H54 (cell line): Measurements from ENCODE around the gene ADARB1.

Experiments used
- DNase-seq: peaks from one replicate; pipeline ENCODE4 v3.0.0; 2011; ENCODE audit warnings: low spot score, mixed read lengths; ENCODE audit not compliant: insufficient read length
- FAIRE-seq: peaks from 3 replicates; lab custom pipeline; 2011; peaks lifted over from hg19 to GRCh38; lab: Jason Lieb, UNC
- POLR2A ChIP-seq: IDR thresholded peaks from 2 replicates; pipeline ENCODE4 v1.6.1; 2011; ENCODE audit warnings: low read depth, mild to moderate bottlenecking, low read length

The ADARB1 gene

DNA sequence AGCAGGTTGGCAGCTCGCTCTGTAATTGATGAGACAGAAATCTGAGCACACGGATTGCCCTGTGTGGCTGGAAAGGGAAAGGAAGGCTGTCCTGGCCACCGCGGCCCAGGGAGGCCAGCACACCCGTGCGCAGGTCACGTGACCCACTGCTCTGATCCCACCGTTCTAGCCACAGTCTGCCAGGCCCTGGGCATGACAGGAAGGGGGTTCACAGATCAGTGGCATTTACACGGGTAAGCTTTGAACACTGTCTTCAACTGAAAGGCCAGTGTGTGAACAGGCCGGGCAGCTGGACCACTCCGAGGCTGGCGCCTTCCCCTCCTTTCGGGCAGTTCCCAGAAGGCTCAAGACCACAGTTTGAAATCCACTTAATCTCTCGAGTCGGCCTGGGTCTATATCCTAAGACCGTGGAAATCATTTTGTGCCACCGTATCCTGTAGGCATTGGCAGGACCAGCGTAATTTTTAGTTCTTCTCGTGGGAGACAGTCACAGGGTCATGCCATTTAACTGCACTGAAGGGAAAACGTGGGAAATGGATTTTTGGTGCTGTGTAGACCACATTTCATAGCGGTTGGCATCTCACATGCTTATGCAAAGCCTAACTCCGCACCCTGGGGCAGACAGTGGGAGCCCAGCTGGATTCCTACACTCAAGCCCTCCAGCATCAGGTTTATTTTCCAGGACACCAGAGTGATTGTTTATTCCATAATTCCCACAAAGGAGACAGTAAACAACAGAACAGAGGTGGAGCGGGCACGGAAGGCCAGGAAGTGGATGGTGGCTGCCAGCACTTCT is 3.1 kb upstream of the ADARB1 start:
- TF ChIP-seq POLR2A: no peak
- no peak for FAIRE-seq
- no peak for DNase-seq

DNA sequence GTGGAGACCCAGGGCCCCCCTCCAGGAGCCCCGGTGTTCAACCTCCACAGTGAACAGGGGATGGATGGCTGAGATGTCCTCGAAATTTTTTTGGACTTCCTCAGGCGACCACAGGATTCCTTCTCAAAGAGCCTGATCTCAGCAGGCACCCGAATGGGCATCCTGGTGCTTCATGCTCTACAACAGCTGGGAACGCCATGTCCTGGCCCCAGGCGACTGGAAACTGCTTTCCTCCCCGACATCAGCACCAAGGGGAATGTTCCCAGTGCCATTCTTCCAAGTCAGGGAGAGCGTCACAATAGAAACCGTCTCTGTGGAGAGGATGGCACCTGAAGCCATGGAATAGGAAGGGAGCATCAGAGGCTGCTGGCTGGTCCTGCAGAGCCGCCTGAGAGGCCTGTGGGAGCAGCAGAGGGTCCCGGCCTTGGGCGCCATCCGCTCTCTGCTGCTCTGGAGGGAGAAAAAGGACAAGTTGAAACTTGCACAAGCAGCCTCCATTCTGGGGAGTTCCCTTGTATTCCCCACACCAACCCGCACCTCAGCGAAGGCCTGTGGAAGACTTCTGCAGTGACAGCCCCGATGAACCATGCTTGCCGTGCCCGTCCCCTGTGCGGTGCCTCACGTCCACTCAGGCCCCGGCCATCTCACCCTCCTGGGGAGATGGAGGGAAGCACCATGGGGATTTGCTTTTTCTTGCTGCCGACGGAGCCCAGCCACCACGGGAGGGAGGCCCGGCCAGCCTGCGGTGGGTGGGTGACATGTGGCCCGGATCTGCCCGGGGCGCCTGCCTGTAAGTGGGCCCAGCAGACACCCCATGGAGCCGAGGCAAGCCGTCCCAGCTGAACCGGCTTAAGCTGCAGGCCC is 2.3 kb upstream of the ADARB1 start:
- no peak for TF ChIP-seq POLR2A
- DNase-seq (no peak), FAIRE-seq (no peak)

DNA sequence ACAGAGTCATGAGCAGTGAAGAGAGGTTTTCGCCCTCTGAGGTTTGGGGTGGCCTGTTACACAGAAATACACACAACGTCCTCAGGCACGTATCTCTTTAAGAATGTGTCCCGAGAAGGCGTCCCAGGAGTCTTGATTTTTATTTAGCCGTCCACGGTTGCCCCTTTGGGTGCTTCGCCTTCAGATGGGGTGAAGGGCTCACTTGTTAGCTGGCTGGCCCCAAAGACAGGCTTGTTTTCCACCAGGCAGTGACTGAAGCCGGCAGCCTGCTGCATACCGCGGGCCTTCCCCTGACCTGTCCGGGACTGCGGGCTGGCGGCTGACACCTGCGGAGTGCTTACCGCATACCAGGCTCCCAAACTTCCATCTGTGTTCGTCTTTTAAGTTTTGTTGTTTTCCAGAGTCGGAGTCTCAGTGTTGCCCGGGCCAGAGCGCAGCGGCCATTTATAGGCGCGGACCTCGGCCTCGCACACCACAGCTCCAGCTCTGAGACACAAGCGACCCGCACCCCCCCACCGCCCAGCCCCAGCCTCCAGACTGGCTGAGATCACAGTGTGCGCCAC is 1.6 kb upstream of the ADARB1 start:
- FAIRE-seq (no peak), DNase-seq (no peak)
- TF ChIP-seq POLR2A: no peak

DNA sequence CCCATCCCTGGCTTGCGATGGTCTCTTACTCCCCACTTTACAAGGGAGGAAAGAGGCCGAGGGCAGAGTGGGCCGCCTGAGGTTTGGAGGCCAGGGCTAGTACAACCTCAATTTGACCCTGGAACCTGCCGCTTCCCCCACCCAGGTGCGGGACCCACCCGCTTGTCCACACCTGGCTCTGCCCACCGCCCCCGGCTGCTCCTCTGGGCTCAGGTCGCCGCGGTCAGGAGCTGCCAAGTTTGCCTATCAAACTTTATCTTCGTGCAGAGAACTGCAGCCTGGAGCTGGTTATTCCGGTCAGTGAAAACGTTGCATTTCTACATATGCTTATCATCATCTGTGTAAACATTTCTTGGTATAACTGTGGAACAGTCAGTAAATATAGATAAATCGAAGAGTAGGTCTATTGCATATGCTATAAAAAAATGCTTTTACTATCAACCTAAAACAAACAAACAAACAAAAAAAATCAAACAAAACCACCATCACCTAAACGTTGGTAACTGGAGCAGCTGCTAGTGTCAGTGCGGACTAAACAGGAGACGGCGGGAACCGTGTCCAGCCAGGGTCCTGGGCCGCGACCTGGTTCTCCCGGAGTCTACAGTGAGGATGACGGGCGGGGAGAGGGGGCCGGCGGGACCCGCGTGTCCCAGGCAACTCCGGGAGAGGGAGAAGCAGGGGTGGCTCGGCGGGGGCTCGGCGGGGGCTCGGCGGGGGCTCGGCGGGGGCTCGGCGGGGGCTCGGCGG is 906 bp upstream of the ADARB1 start:
- no peak for FAIRE-seq
- peak; percentile 55 for DNase-seq
- TF ChIP-seq POLR2A: no peak; the same call in 1 of the 2 replicates

DNA sequence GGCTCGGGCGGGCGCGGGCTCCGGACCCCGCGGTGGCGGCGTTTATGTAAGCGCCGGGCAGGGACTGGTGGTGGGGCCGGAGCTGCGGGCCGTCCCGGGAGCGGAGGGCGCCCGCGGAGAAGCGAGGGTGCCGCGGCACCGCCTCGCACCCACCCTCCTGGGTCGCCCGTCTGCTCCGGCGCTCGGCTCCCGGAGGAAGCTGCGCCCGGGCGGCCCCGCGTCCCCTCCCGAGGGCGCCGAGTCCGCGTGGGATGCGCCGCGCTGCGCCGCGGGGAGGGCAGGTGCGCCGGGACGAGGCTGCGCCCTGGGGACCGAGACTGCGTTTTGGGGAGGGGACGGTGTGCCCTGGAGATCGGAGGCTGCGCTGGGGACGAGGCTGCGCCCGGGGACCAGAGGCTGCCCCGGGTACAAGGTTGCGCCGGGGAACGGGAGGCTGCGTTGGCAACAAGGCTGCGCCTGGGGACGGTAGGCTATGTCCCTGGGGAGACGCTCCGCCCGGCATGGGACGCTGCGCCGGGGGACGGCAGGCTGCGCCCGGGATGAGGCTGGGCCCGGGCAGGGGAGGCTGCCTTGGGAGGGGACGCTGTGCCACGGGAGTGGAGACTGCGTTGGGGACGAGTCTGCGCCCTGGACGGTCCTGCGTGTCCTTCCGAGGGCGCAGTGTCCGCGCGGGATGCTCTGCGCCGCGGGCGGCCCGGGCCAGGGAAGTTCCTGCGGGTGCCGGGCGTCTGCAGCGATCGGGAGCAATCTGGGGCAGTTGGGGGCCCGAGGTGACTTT is 627 bp downstream of the ADARB1 start:
- FAIRE-seq (no peak), DNase-seq (peak; percentile 58)
- no peak; the same call in 1 of the 2 replicates for TF ChIP-seq POLR2A

DNA sequence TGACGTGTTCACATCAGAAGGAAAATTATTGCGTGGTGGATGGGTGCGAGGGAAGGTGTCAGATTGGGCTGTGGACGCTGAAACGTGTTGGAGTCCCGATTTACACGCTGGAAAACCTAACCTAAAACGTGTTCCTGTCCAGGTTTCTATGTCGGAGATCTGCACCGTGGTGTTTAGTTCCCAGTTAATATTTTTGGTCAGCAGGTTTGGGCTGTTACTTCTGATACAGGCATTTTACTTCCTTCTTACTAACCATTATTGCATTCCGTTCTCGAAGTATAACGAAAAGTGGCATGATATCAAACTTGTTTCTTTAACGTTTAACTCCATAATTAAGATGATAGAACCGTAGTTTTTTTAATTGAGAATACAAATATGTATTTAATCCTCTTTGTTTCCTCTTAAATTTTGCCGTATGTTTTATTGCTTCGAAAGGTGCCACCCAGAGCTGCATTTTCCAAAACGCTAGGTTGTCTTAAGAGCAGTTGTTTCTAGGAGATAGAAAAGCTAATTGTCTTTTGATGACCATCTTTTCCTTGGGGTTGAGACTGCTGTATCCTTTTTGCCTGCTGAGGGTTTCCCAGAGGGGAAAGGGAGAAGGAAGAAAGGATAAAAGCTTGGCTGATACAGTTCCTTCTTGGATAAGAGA is 1.3 kb downstream of the ADARB1 start:
- DNase-seq (no peak), FAIRE-seq (no peak)

DNA sequence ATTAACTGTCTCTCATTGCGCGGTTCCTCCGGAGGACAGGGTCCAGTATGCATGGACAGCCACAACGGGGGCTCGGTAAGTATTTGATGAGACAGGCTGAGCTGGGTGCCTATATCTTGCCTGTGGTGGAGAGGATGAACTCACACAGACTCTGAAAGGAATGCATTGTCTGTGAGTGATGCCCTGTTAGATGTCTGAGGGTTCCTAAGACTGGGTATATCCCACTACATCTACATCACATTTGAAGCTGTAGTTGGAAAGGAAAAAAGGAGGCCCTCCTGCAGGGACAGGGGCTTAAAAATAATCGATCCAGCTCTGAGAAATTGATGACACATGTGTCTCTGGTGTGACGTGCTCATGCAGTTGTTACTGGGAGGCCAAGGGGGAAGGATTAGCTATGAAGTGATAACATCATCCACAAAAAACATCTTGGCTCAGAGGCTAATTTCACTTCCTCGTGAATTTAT is 1.9 kb downstream of the ADARB1 start:
- FAIRE-seq (no peak), DNase-seq (peak; percentile 56)
- TF ChIP-seq POLR2A: no peak

More for the DNA sequence above, 1.3 kb downstream of the ADARB1 start:
- no peak for TF ChIP-seq POLR2A

DNA sequence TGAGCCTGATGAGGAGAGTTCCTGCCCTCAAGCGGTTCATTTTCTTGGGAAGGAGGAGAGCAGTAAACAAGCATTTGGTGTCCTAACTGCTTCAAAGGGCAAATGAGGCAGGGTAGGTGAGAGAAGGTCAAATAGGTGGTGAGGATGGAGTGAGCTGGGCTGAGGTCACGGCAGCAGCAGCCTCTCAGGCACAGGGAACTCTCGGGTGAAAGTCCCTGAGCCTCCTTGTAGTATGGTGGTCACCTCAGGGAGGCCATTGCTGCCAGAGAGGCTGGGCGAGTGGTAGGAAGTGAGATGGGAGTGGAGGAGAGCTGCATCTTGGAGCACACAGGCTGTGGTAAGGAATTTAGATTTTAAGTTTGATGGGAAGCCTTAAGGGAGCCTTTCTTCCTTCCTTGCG is 4.0 kb downstream of the ADARB1 start:
- FAIRE-seq (no peak), DNase-seq (no peak)
- no peak for TF ChIP-seq POLR2A

DNA sequence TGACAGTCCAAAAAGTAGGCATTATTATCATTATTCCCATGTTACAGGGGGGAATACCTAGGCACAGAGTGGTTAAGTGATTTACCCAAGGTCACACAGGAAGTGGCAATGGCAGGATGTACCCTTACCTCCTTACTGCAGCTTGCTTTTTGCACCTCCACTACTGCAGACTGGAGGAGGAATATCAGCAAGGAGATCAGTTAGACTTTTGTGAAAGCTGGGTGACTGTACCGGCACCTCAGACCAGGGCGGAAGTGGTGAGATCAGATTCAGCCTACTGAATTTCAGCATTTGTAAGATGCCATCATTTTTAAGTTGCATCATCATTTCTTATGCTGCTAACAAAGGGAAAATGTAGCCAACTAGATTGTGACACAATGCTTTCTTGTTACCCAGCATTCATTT is 4.5 kb downstream of the ADARB1 start:
- no peak for TF ChIP-seq POLR2A
- peak; percentile 73 for DNase-seq
- no peak for FAIRE-seq

DNA sequence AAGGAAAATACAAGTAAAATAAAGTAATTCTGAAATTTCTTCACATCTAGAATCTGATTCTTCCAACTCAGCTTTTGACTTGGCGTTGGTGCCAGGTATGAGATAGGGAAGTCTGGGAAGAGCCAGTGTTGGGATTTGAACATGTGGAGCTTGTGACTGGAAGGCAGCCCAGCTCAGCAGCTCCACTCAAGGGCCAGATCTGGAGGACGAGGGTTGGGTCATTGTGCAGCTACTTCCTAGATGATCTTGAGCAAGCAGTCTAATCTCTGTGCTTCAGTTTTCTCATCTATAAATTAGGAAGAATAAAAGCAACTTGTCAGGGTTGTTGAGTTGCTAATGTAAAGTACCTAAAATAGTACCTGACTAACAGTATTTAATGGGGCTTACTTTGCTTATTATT is 5.0 kb downstream of the ADARB1 start:
- DNase-seq (no peak), FAIRE-seq (no peak)
- no peak for TF ChIP-seq POLR2A

DNA sequence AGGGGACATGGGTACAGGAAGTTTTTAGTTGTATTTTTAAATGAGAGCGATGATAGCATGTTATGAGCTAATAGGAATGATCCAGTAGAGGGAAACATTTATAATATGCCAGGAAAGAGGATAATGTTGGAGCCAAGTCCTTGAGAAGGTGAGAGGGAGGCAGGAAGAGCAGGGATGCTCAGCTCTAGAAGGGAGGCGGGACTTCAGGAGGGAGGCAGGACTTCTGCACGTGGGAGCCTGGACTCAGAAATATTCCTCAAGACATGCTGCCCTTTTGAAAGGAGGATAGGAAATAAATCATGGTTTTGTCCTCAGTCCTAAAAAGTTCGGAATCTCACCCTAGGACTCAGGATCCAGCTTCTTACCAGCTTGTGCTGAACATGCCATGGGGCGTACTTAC is 5.9 kb downstream of the ADARB1 start:
- no peak for TF ChIP-seq POLR2A
- FAIRE-seq: no peak
- DNase-seq: no peak

DNA sequence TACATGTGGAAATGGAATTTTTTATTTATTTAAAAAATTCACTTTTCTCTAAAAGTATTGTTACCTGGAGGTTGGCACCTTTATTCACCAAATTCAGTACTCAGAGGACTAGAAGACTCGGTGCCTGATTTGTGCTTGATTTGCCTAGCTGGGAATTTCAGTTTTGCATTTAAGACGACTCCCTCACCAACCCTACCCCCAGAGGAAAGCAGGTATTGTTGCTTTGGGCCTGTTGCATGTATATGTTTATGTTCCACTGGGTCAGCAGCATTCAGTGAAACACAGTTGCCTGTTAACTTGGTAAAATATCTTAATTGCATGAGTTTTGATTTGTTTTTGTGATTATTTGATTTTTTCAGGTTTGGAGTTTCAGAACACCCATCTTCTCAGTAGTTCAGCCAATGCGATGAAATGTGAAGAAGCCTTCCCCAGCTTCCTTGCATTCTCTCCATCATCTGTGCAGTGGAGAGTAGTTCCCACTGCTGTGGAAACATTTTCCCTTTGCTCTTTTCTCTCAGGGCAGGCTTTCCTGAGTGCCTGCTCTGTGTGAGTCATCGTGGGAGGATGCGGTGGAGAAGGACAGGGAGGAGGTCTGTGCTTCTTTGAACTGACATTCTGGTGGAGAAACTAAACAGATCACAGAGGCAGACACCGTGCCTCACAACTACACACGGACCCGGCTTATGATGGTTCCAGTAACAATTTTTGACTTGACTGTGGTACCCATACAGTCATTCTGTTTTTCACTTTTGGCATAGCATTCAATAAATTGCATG is 6.4 kb downstream of the ADARB1 start:
- peak; percentile 76 for DNase-seq
- TF ChIP-seq POLR2A: no peak
- peak; percentile 65 for FAIRE-seq
